GM12875 (cell line): ENCODE measurements around the gene PNKP.

ENCODE experiments used
- H3K4me3 ChIP-seq: one replicate; pipeline ENCODE4 v1.5.1; 2011; ENCODE audit warnings: low read depth, low read length, control low read depth
- TF ChIP-seq, protein P1 (sequence below): IDR thresholded peaks from 2 replicates; pipeline ENCODE4 v1.5.1; 2011; ENCODE audit warnings: low read depth, mild to moderate bottlenecking, control low read depth, inconsistent platforms, low read length, moderate library complexity, borderline replicate concordance; ENCODE audit not compliant: insufficient read depth

Gene PNKP

DNA sequence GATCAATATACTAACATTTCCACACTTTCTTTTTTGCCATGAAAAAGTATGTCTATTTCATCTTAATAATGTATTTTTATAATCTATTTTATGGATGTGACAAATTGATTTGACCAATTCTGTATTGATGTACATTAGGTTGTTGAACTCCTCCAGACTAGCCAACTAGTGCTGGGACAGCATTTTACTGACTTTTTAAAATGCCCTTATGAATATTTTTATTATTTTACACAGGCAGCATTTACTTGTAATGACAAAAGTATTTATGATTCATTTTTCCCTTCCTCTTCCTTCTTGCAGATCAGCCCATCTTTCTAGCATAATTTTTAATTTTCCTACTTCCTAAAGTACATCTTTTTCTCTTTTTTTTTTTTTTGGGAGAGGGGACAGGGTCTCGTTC lies 53.4 kb downstream of the PNKP start:
- TF ChIP-seq, protein P1, sequence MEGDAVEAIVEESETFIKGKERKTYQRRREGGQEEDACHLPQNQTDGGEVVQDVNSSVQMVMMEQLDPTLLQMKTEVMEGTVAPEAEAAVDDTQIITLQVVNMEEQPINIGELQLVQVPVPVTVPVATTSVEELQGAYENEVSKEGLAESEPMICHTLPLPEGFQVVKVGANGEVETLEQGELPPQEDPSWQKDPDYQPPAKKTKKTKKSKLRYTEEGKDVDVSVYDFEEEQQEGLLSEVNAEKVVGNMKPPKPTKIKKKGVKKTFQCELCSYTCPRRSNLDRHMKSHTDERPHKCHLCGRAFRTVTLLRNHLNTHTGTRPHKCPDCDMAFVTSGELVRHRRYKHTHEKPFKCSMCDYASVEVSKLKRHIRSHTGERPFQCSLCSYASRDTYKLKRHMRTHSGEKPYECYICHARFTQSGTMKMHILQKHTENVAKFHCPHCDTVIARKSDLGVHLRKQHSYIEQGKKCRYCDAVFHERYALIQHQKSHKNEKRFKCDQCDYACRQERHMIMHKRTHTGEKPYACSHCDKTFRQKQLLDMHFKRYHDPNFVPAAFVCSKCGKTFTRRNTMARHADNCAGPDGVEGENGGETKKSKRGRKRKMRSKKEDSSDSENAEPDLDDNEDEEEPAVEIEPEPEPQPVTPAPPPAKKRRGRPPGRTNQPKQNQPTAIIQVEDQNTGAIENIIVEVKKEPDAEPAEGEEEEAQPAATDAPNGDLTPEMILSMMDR = no peak
- no peak overlapping the region for H3K4me3 ChIP-seq

DNA sequence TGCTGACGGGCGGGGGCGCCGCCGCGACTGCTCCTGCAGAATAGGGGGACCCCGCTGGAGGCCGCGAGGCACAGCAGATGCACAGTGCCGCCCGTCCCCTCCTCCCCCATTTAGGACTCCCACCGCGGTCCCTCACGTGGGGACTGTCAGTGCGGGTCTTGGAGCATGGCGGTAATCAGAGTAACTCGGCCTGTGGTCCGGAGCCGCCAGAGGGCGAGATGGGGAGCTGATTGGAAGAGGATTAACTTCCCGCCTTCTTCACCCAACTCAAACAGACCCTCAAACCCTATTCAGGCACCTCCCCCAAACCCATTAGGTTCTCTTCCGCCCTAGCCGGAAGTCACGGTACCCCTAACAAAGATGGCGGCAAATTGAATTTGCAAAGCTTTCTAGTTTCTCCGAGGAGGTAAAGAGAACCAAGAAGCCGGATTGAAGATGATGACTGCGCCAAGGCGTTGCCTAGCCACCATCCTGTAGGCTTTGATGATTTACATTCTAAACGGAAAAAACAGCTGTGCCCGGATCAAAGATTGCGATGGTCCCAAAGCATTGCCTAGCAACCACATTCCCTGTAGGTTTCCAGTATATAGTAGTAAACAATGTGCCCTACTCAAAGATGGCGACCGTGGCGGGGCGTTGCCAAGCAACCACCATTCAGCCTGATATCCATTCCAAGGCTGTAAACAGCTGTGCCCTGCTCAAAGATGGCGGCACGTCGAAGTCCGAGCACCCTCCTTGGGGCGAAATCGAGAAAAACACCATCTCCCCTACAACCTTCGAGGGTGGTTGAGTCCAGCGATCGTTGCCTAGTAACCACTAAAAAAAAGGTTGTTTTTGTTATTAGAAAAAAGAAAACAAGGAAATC lies 54.1 kb downstream of the PNKP start, which contains the start of gene FUZ:
TSS of gene FUZ (minus strand) at position 296 of the 865 bp plus-strand sequence. CDS start at position 110, 186 bp downstream.
- H3K4me3 ChIP-seq = peak within 1 kb of the TSS; percentile 72
- TF ChIP-seq, protein P1 = no peak

DNA sequence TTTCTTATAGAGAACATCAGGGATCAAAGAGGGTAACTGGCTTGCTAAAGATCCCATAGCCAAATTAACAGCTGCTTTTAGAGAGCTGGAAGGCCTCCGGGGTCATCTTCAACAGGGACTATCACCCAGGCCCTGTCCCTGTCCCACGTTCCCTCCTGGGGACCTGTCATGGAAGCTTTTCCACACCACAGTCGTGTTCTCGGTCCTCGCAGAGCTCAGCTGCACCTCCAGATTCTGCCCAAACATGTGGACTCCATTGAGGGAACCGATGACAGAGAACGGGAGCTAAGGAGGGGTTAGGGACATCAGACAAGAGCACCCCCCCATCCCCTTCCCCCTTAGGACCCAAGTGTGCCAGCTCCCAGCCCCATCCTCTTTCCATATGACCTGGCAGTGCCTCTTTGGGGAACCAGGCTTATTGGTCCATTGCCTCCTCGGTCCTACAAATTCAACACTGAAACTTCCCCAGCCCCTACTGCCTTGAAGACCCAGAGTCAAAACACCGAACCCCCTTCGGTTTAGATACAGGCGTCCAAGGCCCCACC lies 54.9 kb downstream of the PNKP start:
- H3K4me3 ChIP-seq = peak overlapping the region; percentile 72
- TF ChIP-seq, protein P1 = no peak

DNA sequence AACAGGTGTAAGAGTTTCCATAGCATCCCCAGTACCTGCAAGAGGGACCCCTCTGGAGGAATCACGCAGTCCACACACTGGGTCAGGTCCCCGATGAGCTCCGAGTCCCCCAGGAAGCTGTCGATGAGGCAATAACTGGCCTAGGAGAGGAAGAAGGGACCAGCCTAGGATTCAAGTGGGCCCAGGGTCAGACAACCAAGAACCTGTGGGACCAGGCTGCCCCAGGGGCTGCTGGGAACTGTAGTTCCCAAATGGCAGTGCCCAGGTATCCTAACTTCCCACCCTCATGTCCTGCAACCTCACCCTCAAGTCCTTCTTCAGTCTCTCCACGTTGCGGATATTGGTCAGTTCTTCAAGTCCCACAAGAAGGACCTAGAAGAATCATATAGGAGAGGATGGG lies 56.0 kb downstream of the PNKP start:
- no peak overlapping the region for H3K4me3 ChIP-seq
- TF ChIP-seq, protein P1 = no peak
